D721Med (cell line): ENCODE measurements around the gene DPEP3.
"Not testable (repeated sequence)": the region's sequence is repeated elsewhere in the genome, so short reads cannot be mapped to it uniquely, and the experiment has no call there.

Source experiments
- DNase-seq: peaks from one replicate; pipeline ENCODE4 v3.0.0; 2011; ENCODE audit warnings: low spot score; ENCODE audit not compliant: insufficient read length
- FAIRE-seq: peaks from 2 replicates; lab custom pipeline; 2011; peaks lifted over from hg19 to GRCh38; lab: Jason Lieb, UNC
- CTCF ChIP-seq: IDR thresholded peaks from 2 replicates; pipeline ENCODE4 v1.5.1; 2012; ENCODE audit warnings: mild to moderate bottlenecking, control low read depth; ENCODE audit not compliant: insufficient read depth; ENCODE audit errors: missing control alignments

The DPEP3 gene

GRCh38 chr16:67982011-67982696 lies 1.9 kb upstream of the DPEP3 start:
- TF ChIP-seq CTCF: no peak
- no peak for FAIRE-seq
- DNase-seq: no peak

- FAIRE-seq (no peak), DNase-seq (no peak)
- TF ChIP-seq CTCF: no peak
Measured at GRCh38 chr16:67977469-67978227, 2.7 kb downstream of the DPEP3 start.

- FAIRE-seq (no peak), DNase-seq (no peak)
- TF ChIP-seq CTCF: no peak
Measured at GRCh38 chr16:67977005-67977404, 3.3 kb downstream of the DPEP3 start.

- no peak for FAIRE-seq
- DNase-seq: no peak
- no peak for TF ChIP-seq CTCF
Measured at GRCh38 chr16:67976205-67976604, 4.1 kb downstream of the DPEP3 start.

GRCh38 chr16:67975321-67976105 lies 4.8 kb downstream of the DPEP3 start:
- DNase-seq: no peak
- no peak for TF ChIP-seq CTCF
- FAIRE-seq: no peak

- not testable (repeated sequence) for DNase-seq, FAIRE-seq
Measured at GRCh38 chr16:67972285-67972684, 8.0 kb downstream of the DPEP3 start.

- TF ChIP-seq CTCF: no peak
- DNase-seq (no peak), FAIRE-seq (no peak)
Measured at GRCh38 chr16:67971111-67971510, 9.2 kb downstream of the DPEP3 start.
